GM21528 (cell line): ENCODE data around the gene KHDC1.
"Not testable (repeated sequence)": the region's sequence is repeated elsewhere in the genome, so short reads cannot be mapped to it uniquely, and the experiment has no call there.

ENCODE experiments used
- ATAC-seq: cut with Tn5 transposase; IDR thresholded peaks from one replicate; pipeline ENCODE4 v1.9.1; 2021; ENCODE audit warnings: mild to moderate bottlenecking, moderate library complexity; ENCODE audit not compliant: unreplicated experiment, low FRiP score

KHDC1 gene

DNA sequence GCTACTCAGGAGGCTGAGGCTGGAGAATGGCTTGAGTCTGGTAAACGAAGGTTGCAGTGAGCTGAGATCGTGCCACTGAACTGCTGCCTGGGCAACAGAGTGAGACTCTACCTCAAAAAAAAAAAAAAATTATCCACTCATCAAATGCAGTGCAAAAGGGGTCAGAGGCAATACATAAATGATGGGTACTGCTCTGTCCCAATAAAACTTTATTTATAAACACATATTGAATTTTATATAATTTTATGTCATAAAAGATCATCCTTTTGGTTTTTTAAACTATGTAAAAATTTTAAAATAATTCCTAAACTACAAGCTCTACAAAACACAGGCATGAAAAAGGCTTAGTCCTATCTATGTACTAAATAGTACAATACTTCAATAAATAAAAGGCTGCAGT is 10.3 kb downstream of the KHDC1 start:
- ATAC-seq = no peak

DNA sequence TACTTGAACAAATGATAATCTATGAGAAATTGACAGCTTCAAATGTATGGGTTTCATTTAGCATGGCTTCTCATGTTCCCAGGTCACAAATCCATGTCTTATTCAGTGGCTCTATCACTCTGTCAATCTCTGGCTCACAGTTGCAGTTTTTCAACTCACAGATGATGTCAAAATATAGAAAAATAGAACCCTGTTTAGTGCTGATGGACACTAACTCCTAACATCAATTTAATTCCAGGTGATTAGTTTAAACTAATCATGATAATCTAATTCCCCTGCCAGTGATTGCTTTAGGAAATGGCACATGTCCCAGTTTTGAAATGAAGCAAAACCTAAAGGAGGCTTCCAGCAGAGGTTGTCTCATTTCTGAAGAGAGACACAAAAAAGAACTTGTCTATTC is 13.0 kb downstream of the KHDC1 start:
- no peak for ATAC-seq

DNA sequence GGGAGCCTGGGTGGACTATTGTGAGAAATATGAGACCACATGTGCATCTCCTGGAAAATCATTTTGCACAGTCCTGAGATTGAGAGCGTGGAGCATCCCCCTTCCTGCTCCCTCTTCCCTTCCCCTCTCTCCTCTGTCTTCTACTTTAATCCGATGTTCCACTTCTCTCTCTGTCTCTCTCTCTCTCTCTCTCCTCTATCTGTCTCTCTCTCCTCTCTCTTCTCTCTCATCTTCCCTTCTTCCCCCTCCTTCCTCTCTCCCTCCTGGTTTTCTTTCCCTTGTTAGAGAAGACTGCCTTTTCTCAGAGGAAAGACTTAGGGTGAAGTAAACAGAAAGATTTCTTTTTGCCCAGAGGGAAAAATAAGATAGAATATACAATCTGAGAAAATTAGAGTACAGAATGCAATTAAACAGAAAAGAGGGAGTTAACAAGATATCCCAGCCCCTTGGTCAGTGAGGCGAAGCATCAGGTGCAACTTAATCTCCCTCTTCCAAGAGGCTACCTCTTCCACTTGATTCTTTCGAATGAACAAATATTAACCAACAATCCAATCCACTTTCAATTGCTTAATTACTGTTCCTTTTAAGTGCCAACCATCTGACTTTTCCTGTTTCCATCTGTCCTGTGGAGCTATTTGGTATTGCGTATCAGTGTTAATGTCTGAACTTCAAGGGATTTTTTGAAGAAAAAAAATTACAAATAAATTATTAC is 14.6 kb downstream of the KHDC1 start:
- ATAC-seq = no peak

DNA sequence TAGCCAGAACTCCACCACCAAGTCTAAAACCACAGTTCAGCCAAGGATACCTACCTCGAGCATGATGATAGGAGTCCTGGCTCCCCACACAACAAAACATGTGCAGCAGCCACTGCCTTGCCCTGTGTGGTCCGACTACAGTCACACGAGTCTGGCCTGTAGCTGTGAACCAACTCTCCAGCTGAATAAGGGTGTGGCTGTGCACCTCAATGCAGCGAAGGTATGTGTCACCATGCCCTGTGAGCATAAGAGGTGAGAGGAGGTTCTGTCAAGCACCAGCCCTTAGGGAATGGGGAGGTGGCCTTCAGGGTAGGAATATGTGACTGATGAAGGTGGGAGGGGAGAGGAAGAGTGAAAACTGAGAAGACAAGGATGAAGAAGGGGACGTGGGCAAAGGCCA is 21.0 kb downstream of the KHDC1 start:
- no peak for ATAC-seq

DNA sequence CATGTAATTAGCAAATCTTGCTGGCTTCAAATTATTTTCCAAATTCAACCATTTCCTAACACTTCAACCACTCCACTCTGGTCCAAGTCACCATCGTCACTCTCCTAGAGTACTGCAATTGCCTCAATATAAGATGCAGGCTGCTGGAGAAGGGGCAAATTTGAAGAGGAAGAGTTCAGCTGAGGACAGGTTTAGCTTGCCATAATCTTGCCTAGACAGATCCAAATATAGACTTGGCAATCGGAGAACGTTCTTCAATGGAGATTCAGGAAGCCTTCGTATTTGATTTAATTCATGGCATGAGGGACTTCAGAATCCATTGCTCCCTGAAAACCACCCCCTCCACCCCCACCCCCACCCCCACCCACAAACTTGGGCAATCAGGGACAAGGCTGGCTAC is 22.3 kb downstream of the KHDC1 start:
- no peak for ATAC-seq

DNA sequence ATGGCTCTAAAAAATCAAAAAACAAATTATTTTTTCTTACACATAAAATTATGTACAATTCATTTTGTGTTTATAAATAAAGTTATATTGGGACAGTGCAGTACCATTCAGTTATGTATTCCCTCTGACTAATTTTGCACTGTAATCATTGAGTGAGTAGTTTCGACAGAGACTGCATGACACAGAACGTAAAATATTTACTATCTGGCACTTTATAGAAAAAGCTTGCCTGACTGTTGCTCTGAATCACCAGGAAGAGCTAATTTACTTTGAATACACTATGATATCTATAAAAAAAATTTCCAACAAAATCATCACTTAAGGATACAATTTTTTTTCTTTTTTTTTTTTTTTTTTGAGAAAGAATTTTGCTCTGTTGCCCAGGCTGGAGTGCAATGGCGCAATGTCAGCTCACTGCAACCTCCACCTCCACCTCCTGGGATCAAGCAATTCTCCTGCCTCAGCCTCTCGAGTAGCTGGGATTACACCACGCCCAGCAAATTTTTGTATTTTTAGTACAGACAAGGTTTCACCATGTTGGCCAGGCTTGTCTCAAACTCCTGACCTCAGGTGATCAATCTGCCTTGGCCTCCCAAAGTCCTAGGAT is 26.7 kb downstream of the KHDC1 start:
- no peak for ATAC-seq

DNA sequence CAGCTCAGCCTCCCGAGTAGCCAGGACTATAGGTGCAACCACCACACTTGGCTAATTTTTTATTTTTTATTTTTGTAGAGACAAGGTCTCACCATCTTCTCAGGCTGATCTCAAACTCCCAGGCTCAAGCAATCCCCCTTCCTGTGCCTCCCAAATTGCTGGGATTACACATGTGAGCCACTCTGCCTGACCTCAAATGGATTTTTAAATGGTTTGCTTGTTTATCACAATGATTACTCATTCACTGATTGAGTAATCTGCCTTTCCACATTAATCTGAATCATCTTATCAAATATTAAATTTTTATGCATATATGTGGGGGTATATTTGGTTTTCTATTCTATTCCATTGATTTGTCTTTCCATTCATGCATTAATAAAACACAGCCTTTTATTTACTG is 28.3 kb downstream of the KHDC1 start:
- no peak for ATAC-seq

DNA sequence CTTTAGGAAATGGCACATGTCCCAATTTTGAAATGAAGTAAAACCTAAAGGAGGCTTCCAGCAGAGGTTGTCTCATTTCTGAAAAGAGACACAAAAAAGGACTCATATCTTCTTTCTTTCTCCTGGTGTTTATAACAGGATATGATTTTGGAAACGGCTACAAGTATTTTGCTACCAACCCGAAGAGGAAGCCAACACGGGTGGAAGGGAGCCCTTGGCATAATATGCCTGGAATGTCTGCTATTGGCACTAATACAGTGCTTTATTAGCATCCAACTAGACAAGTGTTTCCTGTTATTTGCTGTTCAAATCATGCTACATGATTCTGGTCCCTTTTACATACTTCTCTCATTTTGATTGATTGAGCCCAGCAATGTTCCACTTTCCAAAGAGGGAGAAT is 29.0 kb downstream of the KHDC1 start:
- ATAC-seq = not testable (repeated sequence)

DNA sequence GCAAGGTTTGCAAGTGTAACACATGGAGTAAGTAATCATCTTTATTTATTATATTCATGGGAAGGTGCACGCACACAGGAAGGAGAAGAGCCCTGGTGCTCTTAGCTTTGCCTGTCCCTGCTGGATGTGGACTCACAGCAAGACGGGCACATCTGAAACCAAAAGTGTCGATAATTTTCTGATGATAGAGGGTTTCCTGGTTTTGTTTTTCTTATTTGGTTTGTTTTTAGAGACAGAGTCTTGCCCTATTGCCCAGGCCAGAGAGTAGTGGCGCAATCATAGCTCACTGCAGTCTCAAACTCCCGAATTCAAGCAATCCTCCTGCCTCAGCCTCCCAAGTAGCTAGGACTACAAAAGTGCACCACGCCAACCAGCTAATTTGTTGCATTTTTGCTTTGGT is 29.9 kb downstream of the KHDC1 start:
- ATAC-seq = no peak

DNA sequence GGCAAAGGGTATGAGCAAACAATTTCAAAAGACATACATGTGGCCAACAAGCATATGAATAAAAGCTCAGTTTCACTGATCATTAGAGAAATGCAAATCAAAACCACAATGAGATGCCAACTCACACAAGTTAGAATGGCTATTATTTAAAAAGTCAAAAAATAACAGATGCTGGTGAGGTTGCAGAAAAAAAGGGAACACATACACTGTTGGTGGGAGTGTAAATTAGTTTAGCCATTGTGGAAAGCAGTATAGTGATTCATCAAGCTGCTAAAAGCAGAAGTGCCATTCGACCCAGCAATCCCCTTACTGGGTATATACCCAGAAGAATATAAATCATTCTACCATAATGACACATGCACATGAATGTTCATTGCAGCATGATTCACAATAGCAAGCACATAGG is 31.0 kb downstream of the KHDC1 start:
- ATAC-seq = no peak

DNA sequence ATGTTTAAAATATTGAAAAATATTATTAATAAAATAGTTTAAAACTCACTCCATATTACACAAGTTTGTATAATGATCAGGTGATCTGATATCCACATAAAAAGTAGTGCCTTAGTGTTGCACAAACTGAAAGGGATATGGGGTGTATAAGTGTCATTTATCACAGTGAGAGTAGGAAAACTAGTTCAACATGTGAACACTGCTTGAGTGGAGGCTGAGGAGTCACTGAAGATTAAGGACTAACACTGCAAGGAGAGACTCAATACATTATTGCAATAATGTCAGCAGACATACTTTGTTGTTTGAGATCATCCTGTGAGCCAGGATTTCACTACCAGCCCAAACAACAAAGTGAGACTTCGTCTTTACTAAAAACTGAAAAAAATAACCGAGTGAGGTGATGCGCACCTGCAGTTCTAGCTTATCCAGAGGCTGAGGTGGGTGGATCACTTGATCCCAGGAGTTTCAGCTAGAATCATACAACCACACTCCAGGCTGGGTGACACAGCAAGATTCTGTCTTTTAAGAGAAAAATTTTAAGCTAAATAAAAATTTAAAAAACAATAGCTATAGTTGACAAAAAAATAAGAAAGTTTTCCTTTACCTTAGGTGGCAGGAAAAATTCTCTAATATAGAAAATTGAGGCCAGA is 35.3 kb downstream of the KHDC1 start:
- no peak for ATAC-seq

DNA sequence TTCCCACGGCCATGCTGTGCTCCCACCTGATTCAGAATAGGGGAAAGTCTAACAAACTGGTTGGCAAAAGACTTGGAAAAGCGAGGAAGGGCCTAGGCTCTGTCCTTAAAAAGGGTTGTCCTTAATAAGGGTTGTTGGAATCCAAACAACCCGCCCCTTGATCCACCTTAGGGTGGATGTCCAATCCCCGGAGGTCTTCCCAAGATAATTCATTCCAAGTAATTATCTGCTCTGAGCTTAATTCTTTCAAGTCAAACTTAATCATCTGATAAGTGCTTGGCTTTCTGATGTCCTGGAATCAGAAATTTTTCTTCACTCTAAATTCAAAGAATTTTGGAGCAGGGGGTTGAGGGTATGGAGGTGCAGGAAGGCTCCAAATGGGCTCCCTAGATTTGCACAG is 37.6 kb downstream of the KHDC1 start, which contains the start of gene KHDC1L:
Gene KHDC1L, minus strand, starts transcription at position 101 of the 400 bp plus-strand sequence. Its CDS starts 88 bp downstream, at position 13.
- ATAC-seq = no peak

DNA sequence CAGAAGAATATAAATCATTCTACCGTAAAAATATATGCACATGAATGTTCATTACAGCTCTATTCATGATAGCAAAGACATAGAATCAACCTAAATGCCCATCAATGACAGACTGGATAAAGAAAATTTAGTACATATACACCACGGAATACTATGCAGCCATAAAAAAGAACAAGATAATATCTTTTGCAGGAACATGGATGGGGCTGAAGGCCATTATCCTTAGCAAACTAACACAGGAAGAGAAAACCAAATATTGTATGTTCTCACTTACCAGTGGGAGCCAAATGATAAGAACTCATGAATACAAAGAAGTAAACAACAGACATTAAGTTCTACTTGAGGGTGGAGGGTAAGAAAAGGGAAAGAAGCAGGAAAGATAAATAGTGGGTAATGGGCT is 46.1 kb downstream of the KHDC1 start:
- no peak for ATAC-seq

DNA sequence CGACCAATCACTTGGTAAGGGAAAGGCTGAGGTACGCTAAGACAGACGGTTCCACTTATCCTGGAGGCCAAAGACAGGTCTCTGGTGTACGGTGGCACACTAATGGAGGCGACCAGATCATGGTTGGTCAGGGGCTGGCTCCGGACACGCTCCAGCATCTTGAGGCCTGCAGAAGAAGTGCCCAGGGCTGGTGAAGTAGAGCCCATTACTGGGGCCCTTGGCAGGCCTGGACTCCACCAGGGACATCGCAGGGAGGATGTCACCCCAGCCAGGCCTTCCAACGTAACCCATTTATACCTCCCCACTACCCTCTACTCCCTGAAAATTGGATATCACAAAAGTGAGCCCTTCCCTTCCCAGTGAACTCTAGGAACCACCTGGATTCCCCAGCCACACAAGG is 53.9 kb downstream of the KHDC1 start:
- no peak for ATAC-seq

DNA sequence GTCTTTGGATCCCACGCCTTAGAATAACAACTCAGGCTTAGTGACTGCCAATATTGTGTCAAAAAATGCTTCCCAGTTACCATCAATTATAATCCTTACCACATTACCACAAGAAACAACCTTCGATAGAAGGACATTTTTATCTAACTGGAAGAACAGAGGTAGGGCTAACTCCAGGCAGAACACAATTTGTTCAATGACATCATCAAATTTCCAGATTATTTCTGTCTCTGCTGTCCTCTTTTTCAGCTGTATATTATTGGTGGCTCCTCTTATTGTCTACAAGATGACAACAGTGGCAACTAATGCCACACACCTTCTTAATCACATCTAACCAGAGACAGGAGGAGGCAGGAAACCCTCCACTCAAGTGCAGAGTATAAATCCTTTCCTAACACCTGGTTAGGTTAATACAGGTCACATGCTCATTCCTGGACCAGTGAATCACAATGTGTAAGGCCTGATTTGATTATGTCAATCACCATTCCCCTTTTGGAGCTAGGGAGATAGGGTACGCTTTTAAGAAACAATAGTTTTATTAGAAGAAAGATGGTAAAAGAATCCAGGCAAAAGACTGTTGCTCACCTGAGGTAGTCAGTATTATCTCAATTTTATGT is 55.7 kb downstream of the KHDC1 start:
- ATAC-seq = no peak

DNA sequence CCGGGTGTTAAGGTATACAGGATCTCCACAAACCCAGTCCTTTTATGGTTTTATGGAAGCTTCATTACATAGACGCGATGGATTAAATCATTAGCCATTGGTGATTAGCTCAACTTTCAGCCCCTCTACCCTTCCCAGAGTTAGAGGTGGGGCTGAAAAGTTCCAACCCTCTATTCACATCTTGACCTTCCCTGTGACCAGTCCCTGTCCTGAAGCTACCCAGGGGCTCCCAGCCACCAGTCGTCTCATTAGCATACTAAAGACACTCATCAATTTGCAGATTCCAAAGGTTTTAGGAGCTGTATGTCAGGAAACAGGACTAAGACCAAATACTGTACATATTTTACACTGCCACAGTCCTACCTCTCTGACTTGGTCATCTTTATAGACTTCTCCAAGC is 58.7 kb downstream of the KHDC1 start:
- no peak for ATAC-seq

DNA sequence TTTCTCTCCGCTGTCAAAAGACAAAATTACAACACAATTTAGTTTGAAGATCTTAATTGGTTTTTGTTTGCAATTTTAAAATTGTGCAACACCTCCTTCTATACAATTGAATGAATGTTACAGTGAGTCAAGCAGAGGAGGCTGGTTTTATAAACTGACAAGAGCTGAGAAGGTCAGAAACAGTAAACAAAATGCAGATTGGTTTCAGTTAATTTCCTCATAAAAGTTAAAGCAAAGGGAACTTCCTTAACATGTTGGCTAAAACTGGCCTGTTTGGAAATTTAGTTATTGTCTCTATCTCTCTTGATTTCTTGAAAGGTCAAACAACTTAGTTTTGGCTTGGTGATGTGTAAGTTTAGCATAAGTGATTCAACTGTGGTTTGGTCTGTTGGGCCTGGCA is 59.9 kb downstream of the KHDC1 start:
- no peak for ATAC-seq

DNA sequence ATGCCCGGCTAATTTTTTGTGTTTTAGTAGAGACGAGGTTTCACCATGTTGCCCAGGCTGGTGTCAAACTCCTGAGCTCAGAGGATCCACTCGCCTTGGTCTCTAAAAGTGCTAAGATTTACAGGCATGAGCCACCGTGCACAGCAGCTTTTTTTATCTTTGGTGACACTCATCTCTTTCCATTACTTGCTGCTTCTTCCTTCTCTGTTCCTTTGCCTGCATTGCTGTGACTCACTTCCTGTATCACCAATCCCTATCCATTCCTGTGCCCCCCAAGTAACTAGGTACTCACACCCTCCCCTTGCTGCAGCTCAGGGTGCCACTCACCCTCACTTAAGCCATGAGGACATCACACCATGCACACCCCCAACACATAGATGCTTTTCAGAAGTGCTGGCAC is 62.3 kb downstream of the KHDC1 start:
- ATAC-seq = no peak

DNA sequence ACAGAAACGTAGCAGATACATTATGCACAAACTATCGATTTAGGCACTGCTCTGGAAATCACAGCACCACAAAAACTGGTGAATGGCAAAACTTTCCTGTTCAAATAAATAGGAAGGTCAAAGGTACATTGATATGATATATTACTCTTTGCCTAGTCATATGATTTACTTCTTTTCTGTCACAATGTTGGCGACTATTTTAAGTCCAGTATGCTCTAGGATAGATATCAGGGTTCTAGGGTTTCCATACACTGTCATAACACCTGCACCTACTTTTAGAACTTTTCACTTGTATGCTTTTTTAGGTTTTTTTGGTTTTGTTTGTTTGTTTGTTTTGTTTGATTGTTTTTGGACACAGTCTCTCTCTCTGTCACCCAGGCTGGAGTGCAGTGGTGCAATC is 62.7 kb downstream of the KHDC1 start:
- no peak for ATAC-seq

DNA sequence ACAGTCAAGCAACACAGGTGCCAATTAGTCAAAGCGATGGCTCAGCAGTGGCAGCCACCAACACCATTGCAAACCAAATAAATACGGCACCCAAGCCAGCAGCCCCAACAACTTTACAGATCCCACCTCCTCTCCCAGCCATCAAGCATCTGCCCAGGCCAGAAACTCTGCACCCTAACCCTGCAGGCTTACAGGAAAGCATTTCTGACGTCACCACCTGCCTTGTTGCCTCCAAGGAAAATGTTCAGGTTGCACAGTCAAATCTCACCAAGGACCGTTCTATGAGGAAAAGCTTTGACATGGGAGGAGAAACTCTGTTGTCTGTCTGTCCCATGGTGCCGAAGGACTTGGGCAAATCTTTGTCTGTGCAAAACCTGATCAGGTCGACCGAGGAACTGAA is 68.3 kb downstream of the KHDC1 start:
- no peak for ATAC-seq

DNA sequence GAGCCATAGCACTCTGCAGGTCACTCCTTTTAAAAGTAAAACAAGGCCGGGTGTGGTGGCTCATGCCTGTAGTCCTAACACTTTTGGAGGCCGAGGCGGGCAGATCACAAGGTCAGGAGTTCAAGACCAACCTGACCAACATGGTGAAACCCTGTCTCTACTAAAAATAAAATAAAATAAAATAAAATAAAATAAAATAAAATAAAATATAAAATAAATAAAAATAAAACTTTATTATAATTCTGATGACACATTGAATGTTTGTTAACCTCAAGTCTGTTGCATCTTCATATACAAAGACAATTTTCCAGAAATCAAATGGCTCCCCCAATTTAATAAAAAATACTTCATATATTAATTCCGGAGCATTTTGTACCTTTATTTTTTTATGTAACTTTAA is 69.7 kb downstream of the KHDC1 start:
- ATAC-seq = not testable (repeated sequence)
